Sigmoid colon (tissue), 4 donors: ENCODE measurements around the gene LDB2.

Experiments
- EP300 ChIP-seq, 4 donors: sonication (generic); formaldehyde crosslinking; IDR thresholded peaks; one replicate each; pipeline ENCODE4 v1.6.1; 2017; ENCODE audit warnings: antibody characterized with exemption in 4 of 4
- POLR2A ChIP-seq, 2 donors: fragments of 450-650 bp; IDR thresholded peaks; one replicate each; pipeline ENCODE4 v1.6.1; 2016; ENCODE audit warnings: antibody characterized with exemption in 2 of 2, mild to moderate bottlenecking in 2 of 2, moderate library complexity in 2 of 2
- POLR2AphosphoS5 ChIP-seq, 4 donors: sonication (generic); formaldehyde crosslinking; IDR thresholded peaks; one replicate each; pipeline ENCODE4 v1.6.1; 2017; ENCODE audit warnings: antibody characterized with exemption in 4 of 4
- TF ChIP-seq, protein P1 (sequence below), 4 experiments: fragments of 450-650 bp in 3 of 4; fragments of 200-600 bp in 1 of 4; IDR thresholded peaks; one replicate each; pipeline ENCODE4 v1.5.1; 2016 to 2019; ENCODE audit warnings: antibody characterized with exemption in 4 of 4, mild to moderate bottlenecking in 3 of 4, moderate library complexity in 2 of 4

- TF ChIP-seq, protein P1, sequence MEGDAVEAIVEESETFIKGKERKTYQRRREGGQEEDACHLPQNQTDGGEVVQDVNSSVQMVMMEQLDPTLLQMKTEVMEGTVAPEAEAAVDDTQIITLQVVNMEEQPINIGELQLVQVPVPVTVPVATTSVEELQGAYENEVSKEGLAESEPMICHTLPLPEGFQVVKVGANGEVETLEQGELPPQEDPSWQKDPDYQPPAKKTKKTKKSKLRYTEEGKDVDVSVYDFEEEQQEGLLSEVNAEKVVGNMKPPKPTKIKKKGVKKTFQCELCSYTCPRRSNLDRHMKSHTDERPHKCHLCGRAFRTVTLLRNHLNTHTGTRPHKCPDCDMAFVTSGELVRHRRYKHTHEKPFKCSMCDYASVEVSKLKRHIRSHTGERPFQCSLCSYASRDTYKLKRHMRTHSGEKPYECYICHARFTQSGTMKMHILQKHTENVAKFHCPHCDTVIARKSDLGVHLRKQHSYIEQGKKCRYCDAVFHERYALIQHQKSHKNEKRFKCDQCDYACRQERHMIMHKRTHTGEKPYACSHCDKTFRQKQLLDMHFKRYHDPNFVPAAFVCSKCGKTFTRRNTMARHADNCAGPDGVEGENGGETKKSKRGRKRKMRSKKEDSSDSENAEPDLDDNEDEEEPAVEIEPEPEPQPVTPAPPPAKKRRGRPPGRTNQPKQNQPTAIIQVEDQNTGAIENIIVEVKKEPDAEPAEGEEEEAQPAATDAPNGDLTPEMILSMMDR (IDR thresholded peaks at IDR 0.05): no peak
- no peak for TF ChIP-seq POLR2AphosphoS5 (IDR thresholded peaks at IDR 0.05)
- TF ChIP-seq POLR2A (IDR thresholded peaks at IDR 0.05): no peak
- no peak for TF ChIP-seq EP300 (IDR thresholded peaks at IDR 0.05)
Measured at GRCh38 chr4:16733509-16733908, 164.9 kb downstream of the LDB2 start.
